Measurements from ENCODE around the gene UCK1. TPM values are rescaled to one million over a fixed set of nuclear protein-coding genes. Genes with fewer than 3 reads are reported as not detected.
A peak's percentile ranks its signal among the peaks of the same experiment; 100 is the strongest.

Gene UCK1
- total and polyA plus RNA-seq, 11 donors, result 16.4 to 45.1 (median 24.9) TPM

DNA sequence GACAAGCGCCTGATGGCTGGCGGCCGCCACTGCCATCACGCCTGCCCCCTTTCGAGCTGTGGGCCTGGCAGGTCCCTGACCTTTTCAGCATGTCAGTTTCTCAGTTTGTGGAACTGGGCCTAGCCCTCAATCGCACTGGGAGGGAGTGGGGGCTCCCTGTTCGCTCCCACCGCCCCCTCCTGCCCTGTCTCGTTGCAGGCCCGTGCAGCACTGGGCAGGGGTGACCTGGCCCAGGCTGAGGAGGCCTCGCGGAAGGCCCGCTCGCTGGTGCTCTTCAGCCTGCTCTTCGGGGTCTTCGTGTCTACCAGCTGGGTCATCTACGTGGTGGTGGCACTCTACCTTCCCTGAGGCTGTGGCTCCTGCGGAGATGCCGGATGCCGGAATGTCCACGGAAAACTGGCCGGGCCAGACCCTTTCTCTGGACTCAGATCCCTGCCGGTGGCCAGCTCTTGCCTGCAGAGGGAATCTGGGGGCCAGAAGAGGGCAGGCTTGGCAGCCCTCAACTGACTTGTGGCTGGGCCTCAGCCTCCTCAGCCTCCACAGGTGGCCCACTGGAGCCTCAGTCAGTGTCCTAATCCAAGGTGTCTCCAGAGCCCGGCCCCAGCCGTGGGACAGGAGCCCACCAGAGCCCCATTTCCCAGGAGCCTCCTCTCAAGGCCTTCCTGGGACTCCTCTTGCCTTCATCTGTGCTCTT lies 26.9 kb upstream of the UCK1 start:
- ATAC-seq, result peak in 2 of 4 donors; percentile 15 to 21
- no peak for DNase-seq
- H3K36me3 ChIP-seq, result no peaks in the 10 kb centered on the region
- peaks cover 0 to 26% (median 5%) of the 10 kb centered on the region in 12 donors for H3K9me3 ChIP-seq
- no peak for TF ChIP-seq POLR2A (IDR thresholded peaks at IDR 0.05)
- TF ChIP-seq, protein P1, sequence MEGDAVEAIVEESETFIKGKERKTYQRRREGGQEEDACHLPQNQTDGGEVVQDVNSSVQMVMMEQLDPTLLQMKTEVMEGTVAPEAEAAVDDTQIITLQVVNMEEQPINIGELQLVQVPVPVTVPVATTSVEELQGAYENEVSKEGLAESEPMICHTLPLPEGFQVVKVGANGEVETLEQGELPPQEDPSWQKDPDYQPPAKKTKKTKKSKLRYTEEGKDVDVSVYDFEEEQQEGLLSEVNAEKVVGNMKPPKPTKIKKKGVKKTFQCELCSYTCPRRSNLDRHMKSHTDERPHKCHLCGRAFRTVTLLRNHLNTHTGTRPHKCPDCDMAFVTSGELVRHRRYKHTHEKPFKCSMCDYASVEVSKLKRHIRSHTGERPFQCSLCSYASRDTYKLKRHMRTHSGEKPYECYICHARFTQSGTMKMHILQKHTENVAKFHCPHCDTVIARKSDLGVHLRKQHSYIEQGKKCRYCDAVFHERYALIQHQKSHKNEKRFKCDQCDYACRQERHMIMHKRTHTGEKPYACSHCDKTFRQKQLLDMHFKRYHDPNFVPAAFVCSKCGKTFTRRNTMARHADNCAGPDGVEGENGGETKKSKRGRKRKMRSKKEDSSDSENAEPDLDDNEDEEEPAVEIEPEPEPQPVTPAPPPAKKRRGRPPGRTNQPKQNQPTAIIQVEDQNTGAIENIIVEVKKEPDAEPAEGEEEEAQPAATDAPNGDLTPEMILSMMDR (IDR thresholded peaks at IDR 0.05), result no peak
- peaks cover 9 to 32% (median 20%) of the 10 kb centered on the region in 9 donors for H3K27me3 ChIP-seq
- H3K4me3 ChIP-seq, result no peak overlapping the region
- intact Hi-C loops (cut with DNase I), result no loop called here
- 92 to 94% (median 93%) methylated on average over 23 to 25 of the region's 25 CpGs for WGBS, 4 donors
- no peak overlapping the region for H3K27ac ChIP-seq
- peaks cover 0 to 3% (median 0%) of the 10 kb centered on the region in 12 donors for H3K4me1 ChIP-seq

DNA sequence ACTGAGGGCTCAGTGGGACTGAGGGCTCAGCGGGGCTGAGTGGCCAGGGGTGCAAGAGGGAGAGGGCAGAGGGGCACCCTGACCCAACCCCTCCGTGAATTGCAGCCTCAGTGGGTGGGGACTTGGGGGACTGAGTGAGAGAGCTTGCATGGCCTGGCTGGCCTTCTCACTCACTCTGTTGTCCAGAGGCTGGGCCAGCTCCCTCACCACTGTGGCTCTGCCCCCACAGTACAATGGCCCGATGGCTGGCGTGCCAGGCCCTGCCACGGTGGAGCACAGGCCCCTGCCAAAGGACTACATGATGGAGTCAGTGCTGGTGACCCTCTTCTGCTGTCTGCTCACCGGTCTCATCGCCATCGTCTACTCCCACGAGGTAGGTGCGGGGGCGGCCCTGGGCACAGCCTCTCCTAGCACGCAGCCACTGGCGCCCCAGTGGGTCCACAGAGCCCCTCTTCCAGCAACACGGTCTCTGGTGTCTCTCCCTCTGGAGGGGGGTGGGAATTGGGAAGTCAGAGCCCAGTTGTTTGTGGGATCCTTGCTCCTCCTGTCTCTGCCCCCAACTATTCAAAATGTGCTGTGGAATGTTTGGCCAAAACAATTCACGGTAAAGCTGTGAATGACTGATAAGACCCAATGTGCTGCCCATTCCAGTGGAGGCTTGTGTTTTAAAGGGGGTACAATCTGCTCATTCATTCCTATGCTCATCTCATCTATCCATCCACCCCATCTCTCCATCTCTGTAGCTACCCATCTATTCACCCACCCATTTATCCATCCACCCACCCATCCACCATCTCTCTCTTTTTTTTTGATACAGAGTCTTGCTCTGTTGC lies 25.0 kb upstream of the UCK1 start:
- TF ChIP-seq POLR2A (IDR thresholded peaks at IDR 0.05), result no peak
- TF ChIP-seq, protein P1 (IDR thresholded peaks at IDR 0.05), result no peak

DNA sequence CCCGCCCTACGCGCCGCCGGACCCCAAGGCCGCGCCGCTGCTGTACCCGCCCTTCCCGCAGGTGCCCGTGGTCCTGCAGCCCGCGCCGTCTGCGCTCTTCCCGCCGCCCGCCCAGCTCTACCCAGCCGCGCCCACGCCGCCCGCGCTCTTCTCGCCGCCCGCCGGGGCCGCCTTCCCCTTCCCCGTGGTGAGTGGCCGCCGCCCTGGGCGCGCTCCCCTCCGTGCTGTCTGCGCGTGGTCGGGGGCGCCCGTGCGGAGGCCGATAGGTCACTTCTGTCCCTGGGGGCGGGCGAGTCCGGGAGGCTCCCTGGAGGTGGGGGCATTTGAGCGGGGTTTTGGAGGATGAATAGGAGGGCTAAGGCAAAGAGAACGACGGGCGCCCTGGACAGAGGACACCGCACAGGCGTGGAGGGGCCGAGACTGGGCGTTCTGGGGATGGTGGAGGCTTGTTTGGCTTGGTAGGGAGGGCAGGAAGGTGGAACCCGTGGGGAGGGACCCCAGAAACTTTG lies 23.8 kb upstream of the UCK1 start:
- peaks cover 9 to 38% (median 20%) of the 10 kb centered on the region in 9 donors for H3K27me3 ChIP-seq
- H3K4me3 ChIP-seq, result no peak overlapping the region
- H3K27ac ChIP-seq, result no peak overlapping the region
- no peaks in the 10 kb centered on the region for H3K36me3 ChIP-seq
- DNase-seq (no peak), ATAC-seq (no peak)
- TF ChIP-seq, protein P1 (IDR thresholded peaks at IDR 0.05), result no peak
- TF ChIP-seq POLR2A (IDR thresholded peaks at IDR 0.05), result no peak
- WGBS, 4 donors, result 26 to 57% (median 38%) methylated on average over 19 to 54 of the region's 54 CpGs
- peaks cover 0 to 2% (median 0%) of the 10 kb centered on the region in 12 donors for H3K9me3 ChIP-seq
- intact Hi-C loops (cut with DNase I), result no loop called here
- peaks cover 0 to 3% (median 0%) of the 10 kb centered on the region in 12 donors for H3K4me1 ChIP-seq

More for the DNA sequence above, 25.0 kb upstream of the UCK1 start:
- Histone ChIP-seq H3K4me1 (peaks cover 0 to 3% (median 0%) of the 10 kb centered on the region in 12 donors), H3K36me3 (no peaks in the 10 kb centered on the region), H3K4me3 (no peak overlapping the region), H3K9me3 (peaks cover 0 to 13% (median 0%) of the 10 kb centered on the region in 12 donors), H3K27ac (no peak overlapping the region), H3K27me3 (peaks cover 9 to 35% (median 20%) of the 10 kb centered on the region in 9 donors)
- DNase-seq (no peak), ATAC-seq (peak in 1 of 4 donors; percentile 22)
- intact Hi-C loops (cut with DNase I), result no loop called here
- 79 to 91% (median 84%) methylated on average over 12 to 15 of the region's 15 CpGs for WGBS, 4 donors
